Pancreas (tissue), 10 donors: ENCODE results near the gene PIK3C2B. TPM values are rescaled to one million over a fixed set of nuclear protein-coding genes. Genes with fewer than 3 reads are reported as not detected.

ENCODE experiments used
- ATAC-seq, 4 donors: fragments of 200-7000 bp; cut with Tn5 transposase; one replicate each; pipeline versions ENCODE4 v1.8.0 to v1.9.1; 2020; ENCODE audit warnings: mild to moderate bottlenecking in 4 of 4, moderate library complexity in 4 of 4
- DNase-seq, 6 donors: peaks; one replicate each; pipeline ENCODE4 v3.0.0-alpha.2; 2020
- FAIRE-seq: peaks from 2 replicates; lab custom pipeline; 2012; peaks lifted over from hg19 to GRCh38; lab: Jason Lieb, UNC
- H3K27ac ChIP-seq, 4 donors: fragments of 200-600 bp; sonication (generic); 1 replicate in 3 of 4; 2 replicates in 1 of 4; pipeline versions ENCODE4 v1.5.0 to v1.8.0; 2020
- H3K27me3 ChIP-seq, 4 donors: fragments of 200-600 bp; one replicate each; pipeline ENCODE4 v1.8.0; 2021
- H3K36me3 ChIP-seq, 3 donors: fragments of 200-600 bp; sonication (generic) in 1 of 3; one replicate each; pipeline versions ENCODE4 v1.5.0 to v1.8.0; 2020 to 2021
- H3K4me1 ChIP-seq, 3 donors: fragments of 200-600 bp; one replicate each; pipeline ENCODE4 v1.8.0; 2021
- H3K4me3 ChIP-seq, 4 donors: fragments of 200-600 bp; sonication (generic) in 2 of 4; one replicate each; pipeline versions ENCODE4 v1.5.0 to v1.8.0; 2020 to 2021
- H3K9me3 ChIP-seq, 4 donors: fragments of 200-600 bp; one replicate each; pipeline ENCODE4 v1.8.0; 2021
- CTCF ChIP-seq, 4 donors: fragments of 200-600 bp; sonication (generic) in 3 of 4; IDR thresholded peaks; one replicate each; pipeline versions ENCODE4 v1.5.0 to v1.8.0; 2021; ENCODE audit warnings: antibody characterized with exemption in 4 of 4
- WGBS, 2 donors: extraction: QIAGEN DNeasy Blood & Tissue Kit; methylation state at CpG; one replicate each; pipeline ENCODE4 v1.1.7; 2013; 5-methylcytosine and 5-hydroxymethylcytosine counted together
- intact Hi-C, 3 donors: fragments of 100-400 bp; cut with DNase I; formaldehyde crosslinking; loops; one replicate each; pipeline versions ENCODE4 v1.11.1 to v1.14.2; 2022
- polyA plus RNA-seq, 2 donors: library from polyadenylated mRNA; stranded (reverse); fragments of 200-250 nt; gene quantifications; one replicate each; pipeline ENCODE4 v1.2.3, GENCODE V29; 2013
- total RNA-seq, 6 donors: library from RNA; stranded (reverse); fragmentation: NEBNext Ultra II Directional in 4 of 6; extraction: Animal tissue kit (Norgen Biotek cat#: 25700) in 4 of 6; gene quantifications; one replicate each; pipeline versions ENCODE4 v1.2.1 to v1.2.4, GENCODE V29; 2021 to 2023
- donor health status: healthy with polysubstance abuse.
- donor health status: DM: no; HTN: no; CAD: no; lungs with moderate emphysema.
- donor health status: DM: no; HTN: no; CAD: no.
- donor health status: control.
- donor health status: control.
- donor health status: Bipolar disorder and iron deficiency.
- donor health status: DM: yes; HTN: yes; CAD: no.
- donor health status: DM: no; HTN: no; CAD: no.
- donor health status: DM: no; HTN: no; CAD: no.
- donor health status: DM: yes; HTN: yes; CAD: no.

Gene PIK3C2B
- total and polyA plus RNA-seq, 8 donors: 5.4 to 17.5 (median 9.7) TPM

GRCh38 chr1:204463125-204464060 lies 31.2 kb downstream of the PIK3C2B start:
- Histone ChIP-seq H3K4me3 (no peak overlapping the region), H3K27ac (no peak overlapping the region), H3K9me3 (no peaks in the 10 kb centered on the region), H3K36me3 (peaks cover 0 to 5% (median 4%) of the 10 kb centered on the region in 3 donors), H3K4me1 (no peaks in the 10 kb centered on the region), H3K27me3 (no peaks in the 10 kb centered on the region)
- ATAC-seq (no peak), DNase-seq (peak in 1 of 6 donors; percentile 18), FAIRE-seq (no peak)
- intact Hi-C loops: no loop called here
- WGBS, 2 donors: 85 to 87% methylated on average over 10 of the region's 10 CpGs
- TF ChIP-seq CTCF (IDR thresholded peaks at IDR 0.05): no peak

DNA sequence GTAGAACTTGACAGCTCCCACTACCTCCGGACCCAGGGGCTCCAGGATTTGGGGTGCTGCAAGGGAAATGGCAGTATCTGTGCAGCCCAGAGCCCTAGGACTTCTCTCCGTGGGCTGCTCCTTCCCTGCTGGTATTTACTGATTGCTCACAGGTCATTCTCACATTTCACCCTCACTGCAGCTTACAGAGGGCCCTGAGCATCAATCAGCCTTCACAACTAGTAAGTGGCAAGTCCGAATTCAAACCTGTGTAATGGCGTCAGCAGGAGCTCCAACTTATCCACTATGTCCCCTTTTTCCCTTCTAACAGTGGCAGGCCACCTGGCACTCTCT lies 32.4 kb downstream of the PIK3C2B start:
- no peak for FAIRE-seq
- 87 to 95% methylated on average over 4 of the region's 4 CpGs for WGBS, 2 donors
- TF ChIP-seq CTCF (IDR thresholded peaks at IDR 0.05): no peak
- no peaks in the 10 kb centered on the region for H3K27me3 ChIP-seq
- H3K36me3 ChIP-seq: peaks cover 0 to 5% (median 4%) of the 10 kb centered on the region in 3 donors
- no peaks in the 10 kb centered on the region for H3K9me3 ChIP-seq
- H3K4me1 ChIP-seq: no peaks in the 10 kb centered on the region
- no peak overlapping the region for H3K27ac ChIP-seq
- H3K4me3 ChIP-seq: no peak overlapping the region
- intact Hi-C loops: no loop called here
- no peak for DNase-seq
- ATAC-seq: no peak

DNA sequence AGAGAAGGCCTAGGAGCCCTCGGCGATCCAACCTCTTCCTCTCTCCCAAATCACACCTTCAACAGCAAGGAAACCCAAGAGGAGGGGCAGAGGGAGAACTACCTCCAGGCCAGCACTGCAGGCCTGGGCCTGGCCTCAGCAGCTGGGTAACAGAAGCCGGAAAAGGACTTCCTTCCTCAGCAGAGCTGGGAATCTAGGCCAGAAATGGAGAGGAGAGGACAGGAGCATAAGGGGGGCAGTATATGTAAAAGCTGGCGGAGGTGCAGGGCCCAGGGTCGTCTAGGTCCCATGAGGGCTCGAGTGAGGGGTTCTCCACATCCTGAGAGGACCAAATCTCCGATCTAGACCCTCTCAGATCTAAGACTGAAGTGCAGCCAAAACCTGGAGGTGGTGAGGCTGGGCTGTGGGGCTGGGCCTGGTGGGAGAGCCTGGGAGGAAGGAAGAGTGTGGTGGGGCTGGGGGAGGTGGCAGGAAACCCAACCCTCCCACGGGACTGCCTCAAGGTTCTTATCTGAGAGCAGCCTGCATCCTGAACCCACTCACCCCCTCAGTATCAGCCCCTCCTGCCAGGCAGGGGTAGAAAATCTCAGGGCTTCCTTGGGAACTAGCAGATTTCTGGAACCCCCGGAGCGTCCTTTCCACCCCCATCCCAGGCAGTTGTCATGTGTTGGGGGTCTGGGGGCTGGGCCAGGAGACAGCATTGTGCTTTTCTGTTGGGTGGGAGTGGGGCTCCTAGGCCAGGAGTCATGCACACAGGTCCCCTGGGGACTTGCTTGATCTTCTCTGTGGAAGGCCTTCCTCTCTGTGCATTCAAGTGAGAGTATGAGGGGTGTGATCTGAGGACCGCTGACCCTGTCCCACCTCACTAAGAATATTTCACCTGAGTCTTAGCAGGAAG lies 33.0 kb downstream of the PIK3C2B start:
- Histone ChIP-seq H3K27ac (no peak overlapping the region), H3K9me3 (no peaks in the 10 kb centered on the region), H3K4me3 (no peak overlapping the region), H3K36me3 (peaks cover 0 to 5% (median 4%) of the 10 kb centered on the region in 3 donors), H3K27me3 (no peaks in the 10 kb centered on the region), H3K4me1 (no peaks in the 10 kb centered on the region)
- DNase-seq: no peak
- peak in 1 of 4 donors; percentile 25 for ATAC-seq
- no peak for TF ChIP-seq CTCF (IDR thresholded peaks at IDR 0.05)
- 76 to 85% methylated on average over 11 of the region's 11 CpGs for WGBS, 2 donors
- intact Hi-C loops: no loop called here
- no peak for FAIRE-seq

DNA sequence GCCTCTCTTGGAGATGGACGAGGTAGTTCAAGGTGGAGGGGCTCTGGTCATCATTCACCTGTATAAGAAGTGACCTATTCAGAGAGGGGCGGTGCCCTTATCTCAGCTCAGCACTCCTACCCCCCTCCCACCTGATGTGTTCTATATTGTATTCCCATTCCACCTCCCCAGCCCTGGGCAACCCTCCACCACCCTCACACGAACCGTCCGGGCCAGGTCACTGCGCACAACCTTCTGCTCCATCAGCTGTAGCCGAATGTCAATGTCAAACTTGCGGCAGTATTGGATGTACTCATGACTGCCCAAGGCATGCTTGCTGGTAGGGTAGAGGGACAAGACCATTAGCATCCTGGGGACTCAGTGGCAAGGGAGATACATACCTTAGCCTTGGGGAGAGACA lies 34.3 kb downstream of the PIK3C2B start:
- ATAC-seq: no peak
- intact Hi-C loops: no loop called here
- WGBS, 2 donors: 95 to 97% methylated on average over 8 of the region's 8 CpGs
- Histone ChIP-seq H3K4me1 (no peaks in the 10 kb centered on the region), H3K36me3 (peaks cover 0 to 5% (median 4%) of the 10 kb centered on the region in 3 donors), H3K27me3 (no peaks in the 10 kb centered on the region), H3K4me3 (no peak overlapping the region), H3K27ac (no peak overlapping the region), H3K9me3 (no peaks in the 10 kb centered on the region)
- no peak for TF ChIP-seq CTCF (IDR thresholded peaks at IDR 0.05)
- no peak for DNase-seq
- no peak for FAIRE-seq
